Epidermal melanocyte (primary cell): Measurements from ENCODE around the gene ASAP2.
A peak's percentile ranks its signal among the peaks of the same experiment; 100 is the strongest.

ENCODE experiments used
- DNase-seq: peaks from one replicate; pipeline ENCODE4 v3.0.0; 2011; ENCODE audit warnings: low spot score; ENCODE audit not compliant: insufficient read length

ASAP2 gene

GRCh38 chr2:9205963-9206948 is at the start of gene ASAP2:
Gene ASAP2, plus strand, starts transcription at chr2:9206812. Its CDS starts 293 bp downstream, at chr2:9207105.
- peak; percentile 84 for DNase-seq

GRCh38 chr2:9158786-9159779 is 47.5 kb upstream of the ASAP2 start:
- no peak for DNase-seq

- no peak for DNase-seq
Measured at GRCh38 chr2:9160732-9161131, 45.9 kb upstream of the ASAP2 start.

GRCh38 chr2:9162841-9163240 is 43.8 kb upstream of the ASAP2 start:
- no peak for DNase-seq

GRCh38 chr2:9163306-9164111 is 43.1 kb upstream of the ASAP2 start:
- DNase-seq = no peak

- no peak for DNase-seq
Measured at GRCh38 chr2:9164112-9164608, 42.5 kb upstream of the ASAP2 start.

- no peak for DNase-seq
Measured at GRCh38 chr2:9165625-9166024, 41.0 kb upstream of the ASAP2 start.

GRCh38 chr2:9166579-9167377 is 39.8 kb upstream of the ASAP2 start:
- DNase-seq = no peak

- DNase-seq = no peak
Measured at GRCh38 chr2:9167718-9168657, 38.6 kb upstream of the ASAP2 start.

- DNase-seq = no peak
Measured at GRCh38 chr2:9168821-9169221, 37.8 kb upstream of the ASAP2 start.

- DNase-seq = no peak
Measured at GRCh38 chr2:9169349-9170107, 37.1 kb upstream of the ASAP2 start.

- no peak for DNase-seq
Measured at GRCh38 chr2:9170458-9171130, 36.0 kb upstream of the ASAP2 start.

GRCh38 chr2:9174771-9175437 is 31.7 kb upstream of the ASAP2 start:
- DNase-seq = peak; percentile 68

- DNase-seq = no peak
Measured at GRCh38 chr2:9178110-9178903, 28.3 kb upstream of the ASAP2 start.

GRCh38 chr2:9178904-9179571 is 27.6 kb upstream of the ASAP2 start:
- DNase-seq = peak; percentile 89
